SK-N-SH (cell line): ENCODE measurements around the gene AIFM3. TPM values are rescaled to one million over a fixed set of nuclear protein-coding genes. Genes with fewer than 3 reads are reported as not detected.

ENCODE experiments used
- CTCF ChIA-PET: fragments of 300-600, 350-600 bp; formaldehyde crosslinking; extraction: SDS; loops from one replicate; lab custom pipeline; 2021; lab: Yijun Ruan, JAX
- POLR2A ChIA-PET: fragments of 350-600 bp; sonication (Branson Sonifier 250); formaldehyde crosslinking; extraction: SDS; loops from one replicate; lab custom pipeline; 2020; ENCODE audit warnings: antibody characterized with exemption, inconsistent platforms; lab: Yijun Ruan, JAX
- DNase-seq: peaks from one replicate; pipeline ENCODE4 v3.0.0; 2012
- H2AFZ ChIP-seq: fragments of 200-600 bp; sonication (generic); 2 replicates; pipeline ENCODE4 v1.8.1; 2016; ENCODE audit warnings: antibody characterized with exemption, mild to moderate bottlenecking, low read depth
- H3F3A ChIP-seq: fragments of 200-600 bp; sonication (generic); replicated peaks from 2 replicates; pipeline ENCODE3; 2016; ENCODE audit warnings: antibody characterized with exemption, mild to moderate bottlenecking; ENCODE audit not compliant: insufficient read depth
- H3K27ac ChIP-seq, 2 experiments: fragments of 200-500 bp in 1 of 2; fragments of 200-600 bp in 1 of 2; sonication (Bioruptor generic) in 1 of 2; sonication (generic), shearing (Covaris generic) in 1 of 2; 2 replicates each; pipeline versions ENCODE4 v1.5.1 to v1.6.1; 2014 to 2016; ENCODE audit warnings: low read depth in 2 of 2, inconsistent platforms in 1 of 2, low read length in 1 of 2, mild to moderate bottlenecking in 1 of 2, mixed read lengths in 1 of 2
- H3K27me3 ChIP-seq: fragments of 200-600 bp; sonication (generic), shearing (Covaris generic); 2 replicates; pipeline ENCODE4 v1.6.1; 2016; ENCODE audit warnings: mixed run types; ENCODE audit not compliant: insufficient read depth
- H3K36me3 ChIP-seq, 2 experiments: fragments of 200-500 bp in 1 of 2; fragments of 200-600 bp in 1 of 2; sonication (Bioruptor generic) in 1 of 2; sonication (generic) in 1 of 2; replicated peaks in 1 of 2; 2 replicates each; pipeline versions ENCODE3 to v1.5.1; 2014 to 2016; ENCODE audit warnings: low read length in 1 of 2, mild to moderate bottlenecking in 1 of 2; ENCODE audit not compliant: insufficient read depth in 2 of 2, control insufficient read depth in 1 of 2
- H3K4me1 ChIP-seq, 2 experiments: fragments of 200-500 bp in 1 of 2; fragments of 200-600 bp in 1 of 2; sonication (Bioruptor generic) in 1 of 2; sonication (generic), shearing (Covaris generic) in 1 of 2; 2 replicates each; pipeline versions ENCODE4 v1.5.1 to v1.6.1; 2014 to 2016; ENCODE audit warnings: low read depth in 1 of 2, low read length in 1 of 2, mixed run types in 1 of 2; ENCODE audit not compliant: insufficient read depth in 2 of 2, control insufficient read depth in 1 of 2
- H3K4me2 ChIP-seq: fragments of 200-600 bp; sonication (generic), shearing (Covaris generic); 2 replicates; pipeline ENCODE4 v1.6.1; 2017; ENCODE audit warnings: mixed run types
- H3K4me3 ChIP-seq, 2 experiments: fragments of 200-500 bp in 1 of 2; fragments of 200-600 bp in 1 of 2; sonication (Bioruptor generic) in 1 of 2; sonication (generic), shearing (Covaris generic) in 1 of 2; 2 replicates each; pipeline versions ENCODE4 v1.5.1 to v1.8.1; 2014 to 2016; ENCODE audit warnings: low read depth in 2 of 2, inconsistent platforms in 1 of 2, low read length in 1 of 2, mild to moderate bottlenecking in 1 of 2, mixed read lengths in 1 of 2, moderate library complexity in 1 of 2
- H3K79me2 ChIP-seq: fragments of 200-600 bp; sonication (generic); 2 replicates; pipeline ENCODE4 v1.8.1; 2017; ENCODE audit warnings: mild to moderate bottlenecking; ENCODE audit not compliant: insufficient read depth
- H3K9ac ChIP-seq: fragments of 200-600 bp; sonication (generic); 2 replicates; pipeline ENCODE4 v1.6.1; 2017; ENCODE audit warnings: mixed run types
- H3K9me2 ChIP-seq: fragments of 200-600 bp; sonication (generic); 2 replicates; pipeline ENCODE4 v1.6.1; 2017; ENCODE audit warnings: mixed run types
- H3K9me3 ChIP-seq: fragments of 200-600 bp; sonication (generic); 2 replicates; pipeline ENCODE4 v1.6.1; 2017; ENCODE audit warnings: mixed run types, mild to moderate bottlenecking, moderate library complexity
- H4K20me1 ChIP-seq: fragments of 200-600 bp; sonication (generic); 2 replicates; pipeline ENCODE4 v1.6.1; 2017; ENCODE audit warnings: mild to moderate bottlenecking, mixed run types; ENCODE audit not compliant: insufficient read depth
- CHD2 ChIP-seq: fragments of 150-350 bp; IDR thresholded peaks from 2 replicates; pipeline ENCODE4 v1.6.1; 2018; ENCODE audit warnings: low read length; ENCODE audit not compliant: partially characterized antibody
- CTCF ChIP-seq: fragments of 200-600 bp; sonication (generic); IDR thresholded peaks from 2 replicates; pipeline ENCODE4 v1.6.1; 2017; ENCODE audit warnings: antibody characterized with exemption, mild to moderate bottlenecking, moderate library complexity
- FOSL2 ChIP-seq: IDR thresholded peaks from 2 replicates; pipeline ENCODE4 v1.4.0; 2012; ENCODE audit warnings: low read depth, mild to moderate bottlenecking, moderate library complexity, borderline replicate concordance
- FOXJ3 ChIP-seq: sonication (generic); formaldehyde crosslinking; IDR thresholded peaks from 2 replicates; pipeline ENCODE4 v1.5.1; 2020; ENCODE audit warnings: mild to moderate bottlenecking, missing genetic modification reagents
- FOXM1 ChIP-seq: IDR thresholded peaks from 2 replicates; pipeline ENCODE4 v1.4.0; 2012; ENCODE audit warnings: low read depth, mild to moderate bottlenecking
- GABPA ChIP-seq: IDR thresholded peaks from 2 replicates; pipeline ENCODE4 v1.4.0; 2012; ENCODE audit warnings: low read depth, mild to moderate bottlenecking
- JUND ChIP-seq: IDR thresholded peaks from 2 replicates; pipeline ENCODE4 v1.4.0; 2012
- MAX ChIP-seq: IDR thresholded peaks from 2 replicates; pipeline ENCODE4 v1.4.0; 2012; ENCODE audit warnings: low read depth
- MEF2A ChIP-seq: IDR thresholded peaks from 2 replicates; pipeline ENCODE4 v1.4.0; 2012; ENCODE audit warnings: low read depth, borderline replicate concordance
- NFIC ChIP-seq: IDR thresholded peaks from 2 replicates; pipeline ENCODE4 v1.4.0; 2012; ENCODE audit warnings: borderline replicate concordance
- PBX3 ChIP-seq: IDR thresholded peaks from 2 replicates; pipeline ENCODE4; 2012
- POLR2AphosphoS5 ChIP-seq: IDR thresholded peaks from 2 replicates; pipeline ENCODE4 v1.6.1; 2012; ENCODE audit warnings: low read depth, low read length
- RAD21 ChIP-seq: IDR thresholded peaks from 2 replicates; pipeline ENCODE4 v1.6.1; 2012; ENCODE audit warnings: mild to moderate bottlenecking, low read length
- RCOR1 ChIP-seq: fragments of 150-350 bp; IDR thresholded peaks from 2 replicates; pipeline ENCODE4 v1.6.1; 2017; ENCODE audit warnings: antibody characterized with exemption, low read length
- RFX5 ChIP-seq: IDR thresholded peaks from 2 replicates; pipeline ENCODE4 v1.6.1; 2012; ENCODE audit warnings: mild to moderate bottlenecking, improper control_type of control experiment, low read length
- RXRA ChIP-seq: IDR thresholded peaks from 2 replicates; pipeline ENCODE4 v1.4.0; 2012; ENCODE audit warnings: low read depth, mild to moderate bottlenecking, borderline replicate concordance
- SMC3 ChIP-seq: IDR thresholded peaks from 2 replicates; pipeline ENCODE4 v1.6.1; 2012; ENCODE audit warnings: low read depth, low read length, improper control_type of control experiment
- TCF12 ChIP-seq: IDR thresholded peaks from 2 replicates; pipeline ENCODE4 v1.4.0; 2012
- USF2 ChIP-seq: fragments of 150-350 bp; IDR thresholded peaks from 2 replicates; pipeline ENCODE4 v1.6.1; 2017; ENCODE audit warnings: antibody characterized with exemption, low read length, low read depth, borderline replicate concordance
- ZBTB33 ChIP-seq: IDR thresholded peaks from 2 replicates; pipeline ENCODE4 v1.4.0; 2012; ENCODE audit warnings: low read depth, borderline replicate concordance
- WGBS: methylation state at CpG from one replicate; pipeline ENCODE4 v1.1.6; 2017; ENCODE audit warnings: low lambda C conversion rate; 5-methylcytosine and 5-hydroxymethylcytosine counted together
- polyA plus RNA-seq, 3 experiments: library from polyadenylated mRNA; depleted of rRNA; stranded (reverse); fragments of >200 nt; gene quantifications; 2 replicates each; pipeline ENCODE4 v1.2.3, GENCODE V29; 2012

The AIFM3 gene
- polyA plus RNA-seq, 1 of the 3 experiments (the other 2 are of a cell fraction) = 1.7 TPM

GRCh38 chr22:20948450-20948849 is 18.6 kb upstream of the AIFM3 start:
- Histone ChIP-seq H3K4me2 (no peak overlapping the region), H3K9me3 (no peaks in the 10 kb centered on the region), H4K20me1 (peaks cover 80% of the 10 kb centered on the region), H3F3A (peaks cover 9% of the 10 kb centered on the region), H3K4me1 (peaks cover 5 to 13% of the 10 kb centered on the region in 2 experiments; a peak in 2 of 4 replicates), H3K27ac (no peak overlapping the region), H3K4me3 (no peak overlapping the region), H3K9me2 (no peaks in the 10 kb centered on the region), H2AFZ (no peak overlapping the region), H3K27me3 (no peaks in the 10 kb centered on the region), H3K9ac (no peak overlapping the region), H3K36me3 (peaks cover 20 to 39% of the 10 kb centered on the region in 2 experiments), H3K79me2 (peaks cover 87% of the 10 kb centered on the region)
- DNase-seq = no peak
- CTCF ChIA-PET = no interaction called here
- 85% methylated on average over 5 of the region's 5 CpGs for WGBS
- POLR2A ChIA-PET = no interaction called here
- no peak for TF ChIP-seq FOXM1
- no peak for TF ChIP-seq GABPA
- TF ChIP-seq TCF12 = no peak
- no peak for TF ChIP-seq RXRA
- TF ChIP-seq RFX5 = no peak
- TF ChIP-seq SMC3 = no peak
- no peak for TF ChIP-seq MAX
- no peak for TF ChIP-seq POLR2AphosphoS5
- TF ChIP-seq ZBTB33 = no peak
- no peak for TF ChIP-seq FOSL2
- no peak for TF ChIP-seq FOXJ3 (CRISPR knock-in tag)

- Histone ChIP-seq H3K79me2 (peaks cover 84% of the 10 kb centered on the region), H3K36me3 (peaks cover 23 to 44% of the 10 kb centered on the region in 2 experiments), H4K20me1 (peaks cover 80% of the 10 kb centered on the region)
Observed at GRCh38 chr22:20948989-20949388, 18.1 kb upstream of the AIFM3 start.

More at GRCh38 chr22:20948989-20949388, 18.1 kb upstream of the AIFM3 start:
- Histone ChIP-seq H3F3A (peaks cover 13% of the 10 kb centered on the region), H3K27ac (no peak overlapping the region), H3K9me2 (no peaks in the 10 kb centered on the region), H3K4me3 (no peak overlapping the region), H3K27me3 (no peaks in the 10 kb centered on the region), H3K9ac (no peak overlapping the region), H3K9me3 (no peaks in the 10 kb centered on the region), H3K4me1 (peaks cover 5 to 13% of the 10 kb centered on the region in 2 experiments; a peak in 2 of 4 replicates), H3K4me2 (no peak overlapping the region), H2AFZ (no peak overlapping the region)
- WGBS = 95% methylated on average over 5 of the region's 5 CpGs
- ChIA-PET CTCF (interaction anchor here (1.0 kb wide), 2 partner anchors 11 to 12 kb away, joined by 3 to 5 read pairs; no protein-coding TSS in a partner anchor), POLR2A (no interaction called here)
- TF ChIP-seq RFX5 (no peak), CHD2 (no peak), USF2 (no peak), FOSL2 (no peak), NFIC (no peak), MEF2A (no peak), MAX (no peak), JUND (no peak), SMC3 (no peak), RCOR1 (no peak), POLR2AphosphoS5 (no peak), PBX3 (no peak), CTCF (no peak), RAD21 (no peak)
- no peak for DNase-seq
